Measurements from ENCODE around the gene KRT34.

DNA sequence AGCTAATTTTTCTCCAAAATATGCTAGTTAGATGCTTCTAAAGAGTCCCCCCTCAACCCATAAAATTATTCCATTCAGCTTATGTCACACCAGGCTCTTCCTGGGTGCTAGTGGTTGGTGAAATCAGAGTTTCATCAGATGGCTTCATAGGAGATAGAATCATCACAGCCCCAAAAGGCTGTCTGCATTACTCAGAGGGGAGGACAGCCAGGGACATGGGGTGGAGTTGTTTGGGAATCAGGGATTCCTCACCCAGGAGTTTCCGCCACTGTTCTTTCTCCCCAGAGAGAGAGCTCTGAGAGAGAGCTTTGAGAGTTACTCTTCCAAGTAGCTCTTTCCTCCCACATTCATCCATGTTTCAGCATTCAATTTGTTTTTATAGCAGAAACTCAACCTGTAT, 288 bp upstream of the KRT34 start:
- TF ChIP-seq, protein P1, sequence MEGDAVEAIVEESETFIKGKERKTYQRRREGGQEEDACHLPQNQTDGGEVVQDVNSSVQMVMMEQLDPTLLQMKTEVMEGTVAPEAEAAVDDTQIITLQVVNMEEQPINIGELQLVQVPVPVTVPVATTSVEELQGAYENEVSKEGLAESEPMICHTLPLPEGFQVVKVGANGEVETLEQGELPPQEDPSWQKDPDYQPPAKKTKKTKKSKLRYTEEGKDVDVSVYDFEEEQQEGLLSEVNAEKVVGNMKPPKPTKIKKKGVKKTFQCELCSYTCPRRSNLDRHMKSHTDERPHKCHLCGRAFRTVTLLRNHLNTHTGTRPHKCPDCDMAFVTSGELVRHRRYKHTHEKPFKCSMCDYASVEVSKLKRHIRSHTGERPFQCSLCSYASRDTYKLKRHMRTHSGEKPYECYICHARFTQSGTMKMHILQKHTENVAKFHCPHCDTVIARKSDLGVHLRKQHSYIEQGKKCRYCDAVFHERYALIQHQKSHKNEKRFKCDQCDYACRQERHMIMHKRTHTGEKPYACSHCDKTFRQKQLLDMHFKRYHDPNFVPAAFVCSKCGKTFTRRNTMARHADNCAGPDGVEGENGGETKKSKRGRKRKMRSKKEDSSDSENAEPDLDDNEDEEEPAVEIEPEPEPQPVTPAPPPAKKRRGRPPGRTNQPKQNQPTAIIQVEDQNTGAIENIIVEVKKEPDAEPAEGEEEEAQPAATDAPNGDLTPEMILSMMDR (IDR thresholded peaks at IDR 0.05; ENCODE audit: low read depth, low read length, poor library complexity, severe bottlenecking): no peak
- no peak for TF ChIP-seq EZH2phosphoT487 (IDR thresholded peaks at IDR 0.05; ENCODE audit: borderline replicate concordance, low read length)
